ENCODE data around the gene DACH1.

Gene DACH1

GRCh38 chr13:71771144-71771543 lies 95.9 kb downstream of the DACH1 start:
- TF ChIP-seq CTCF (IDR thresholded peaks at IDR 0.05) = no peak

- TF ChIP-seq CTCF (IDR thresholded peaks at IDR 0.05) = no peak
Observed at GRCh38 chr13:71770710-71771109, 96.3 kb downstream of the DACH1 start.

- no peak for TF ChIP-seq CTCF (IDR thresholded peaks at IDR 0.05)
Observed at GRCh38 chr13:71768881-71769280, 98.1 kb downstream of the DACH1 start.

- no peak for TF ChIP-seq CTCF (IDR thresholded peaks at IDR 0.05)
Observed at GRCh38 chr13:71759651-71760511, 107.1 kb downstream of the DACH1 start.

GRCh38 chr13:71758828-71759227 lies 108.2 kb downstream of the DACH1 start:
- TF ChIP-seq CTCF (IDR thresholded peaks at IDR 0.05) = no peak

GRCh38 chr13:71754407-71754974 lies 112.5 kb downstream of the DACH1 start:
- TF ChIP-seq CTCF (IDR thresholded peaks at IDR 0.05) = no peak

GRCh38 chr13:71752775-71753513 lies 114.1 kb downstream of the DACH1 start:
- no peak for TF ChIP-seq CTCF (IDR thresholded peaks at IDR 0.05)

Measured in LNCAP (cell line).